ENCODE data around the gene RNLS.

DNA sequence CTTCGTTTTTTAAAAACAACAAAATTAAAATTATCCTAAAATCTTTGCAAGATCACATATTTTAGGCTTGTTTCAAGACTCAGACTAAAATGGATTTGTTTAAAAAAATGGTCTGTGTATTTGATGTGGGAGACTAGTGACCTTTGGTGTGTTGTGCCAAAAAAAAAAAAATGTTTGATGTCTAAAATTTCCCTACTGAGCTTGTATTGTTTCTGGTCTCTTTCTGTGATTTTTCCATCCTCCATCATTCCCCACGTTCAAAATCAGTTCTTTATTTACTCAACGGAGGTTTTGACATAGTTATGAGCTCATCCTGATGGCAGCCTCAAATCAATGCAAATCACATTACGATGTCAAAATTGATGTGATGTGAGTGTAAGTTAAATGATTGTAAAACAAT, 326.2 kb downstream of the RNLS start:
- TF ChIP-seq, protein P1, sequence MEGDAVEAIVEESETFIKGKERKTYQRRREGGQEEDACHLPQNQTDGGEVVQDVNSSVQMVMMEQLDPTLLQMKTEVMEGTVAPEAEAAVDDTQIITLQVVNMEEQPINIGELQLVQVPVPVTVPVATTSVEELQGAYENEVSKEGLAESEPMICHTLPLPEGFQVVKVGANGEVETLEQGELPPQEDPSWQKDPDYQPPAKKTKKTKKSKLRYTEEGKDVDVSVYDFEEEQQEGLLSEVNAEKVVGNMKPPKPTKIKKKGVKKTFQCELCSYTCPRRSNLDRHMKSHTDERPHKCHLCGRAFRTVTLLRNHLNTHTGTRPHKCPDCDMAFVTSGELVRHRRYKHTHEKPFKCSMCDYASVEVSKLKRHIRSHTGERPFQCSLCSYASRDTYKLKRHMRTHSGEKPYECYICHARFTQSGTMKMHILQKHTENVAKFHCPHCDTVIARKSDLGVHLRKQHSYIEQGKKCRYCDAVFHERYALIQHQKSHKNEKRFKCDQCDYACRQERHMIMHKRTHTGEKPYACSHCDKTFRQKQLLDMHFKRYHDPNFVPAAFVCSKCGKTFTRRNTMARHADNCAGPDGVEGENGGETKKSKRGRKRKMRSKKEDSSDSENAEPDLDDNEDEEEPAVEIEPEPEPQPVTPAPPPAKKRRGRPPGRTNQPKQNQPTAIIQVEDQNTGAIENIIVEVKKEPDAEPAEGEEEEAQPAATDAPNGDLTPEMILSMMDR (conservative IDR thresholded peaks at IDR 0.05; ENCODE audit: low read length) = no peak
- no peak for TF ChIP-seq EZH2phosphoT487 (IDR thresholded peaks at IDR 0.05; ENCODE audit: borderline replicate concordance, low read depth, low read length)

Data from OCI-LY7 (cell line).